ENCODE results near the gene PRDM16.

The PRDM16 gene

DNA sequence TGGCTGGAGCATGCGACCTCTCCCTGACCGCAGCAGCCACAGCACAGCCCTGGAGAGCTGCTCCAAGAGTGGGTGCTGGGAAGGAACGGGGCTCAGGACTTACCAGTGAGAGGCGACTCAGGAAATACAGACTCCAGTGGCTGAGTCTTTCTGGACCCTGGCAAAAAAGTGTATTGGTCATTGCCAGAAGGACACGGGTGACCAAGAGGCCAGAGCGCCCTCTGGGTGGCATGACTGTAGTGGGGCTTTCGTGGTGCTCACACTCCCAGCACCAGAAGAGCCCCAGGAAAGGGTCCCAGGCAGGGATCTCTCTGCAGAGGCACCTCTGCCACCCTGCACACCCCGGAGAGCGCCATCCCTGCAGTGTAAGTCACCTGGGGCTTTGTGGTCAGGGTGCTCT is 8.9 kb upstream of the PRDM16 start:
- H3K27me3 Mint-ChIP-seq = peaks cover 20% of the 10 kb centered on the region
- ATAC-seq = no peak

GRCh38 chr1:3060601-3061551 is 8.1 kb upstream of the PRDM16 start:
- H3K4me1 Mint-ChIP-seq = no peaks in the 10 kb centered on the region
- H3K27me3 Mint-ChIP-seq = peaks cover 25% of the 10 kb centered on the region
- no peak for ATAC-seq
- H3K27ac Mint-ChIP-seq = no peak overlapping the region
- H3K36me3 Mint-ChIP-seq = no peaks in the 10 kb centered on the region
- H3K4me3 Mint-ChIP-seq = no peak overlapping the region
- H3K9me3 Mint-ChIP-seq = no peaks in the 10 kb centered on the region

More for the DNA sequence above, 8.9 kb upstream of the PRDM16 start:
- Mint-ChIP-seq H3K4me1 (no peaks in the 10 kb centered on the region), H3K4me3 (no peak overlapping the region), H3K27ac (no peak overlapping the region), H3K36me3 (no peaks in the 10 kb centered on the region), H3K9me3 (no peaks in the 10 kb centered on the region)

DNA sequence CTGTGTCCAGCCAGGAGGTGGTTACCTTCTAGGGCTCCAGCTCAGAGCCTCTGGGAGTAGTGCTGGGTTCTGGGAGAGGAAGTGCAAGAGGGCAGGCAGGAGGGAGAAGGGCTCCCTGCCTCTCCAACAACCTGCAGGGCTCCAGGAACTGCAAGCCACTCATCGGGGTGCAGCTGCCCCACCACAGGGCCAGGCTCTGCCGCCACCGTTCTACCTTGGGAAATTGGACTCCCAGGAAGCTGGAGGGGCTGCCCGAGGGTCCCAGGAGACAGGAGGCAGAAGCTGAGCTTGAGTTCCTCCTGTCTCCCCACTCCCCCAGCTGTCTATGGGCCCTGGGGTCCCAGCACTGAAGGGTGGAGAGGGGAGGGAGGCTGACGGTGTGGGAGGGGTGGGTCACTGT is 7.4 kb upstream of the PRDM16 start:
- H3K27me3 Mint-ChIP-seq = peaks cover 32% of the 10 kb centered on the region
- ATAC-seq = no peak
- H3K4me1 Mint-ChIP-seq = no peaks in the 10 kb centered on the region
- H3K4me3 Mint-ChIP-seq = no peak overlapping the region
- H3K27ac Mint-ChIP-seq = no peak overlapping the region
- H3K36me3 Mint-ChIP-seq = no peaks in the 10 kb centered on the region
- H3K9me3 Mint-ChIP-seq = no peaks in the 10 kb centered on the region

DNA sequence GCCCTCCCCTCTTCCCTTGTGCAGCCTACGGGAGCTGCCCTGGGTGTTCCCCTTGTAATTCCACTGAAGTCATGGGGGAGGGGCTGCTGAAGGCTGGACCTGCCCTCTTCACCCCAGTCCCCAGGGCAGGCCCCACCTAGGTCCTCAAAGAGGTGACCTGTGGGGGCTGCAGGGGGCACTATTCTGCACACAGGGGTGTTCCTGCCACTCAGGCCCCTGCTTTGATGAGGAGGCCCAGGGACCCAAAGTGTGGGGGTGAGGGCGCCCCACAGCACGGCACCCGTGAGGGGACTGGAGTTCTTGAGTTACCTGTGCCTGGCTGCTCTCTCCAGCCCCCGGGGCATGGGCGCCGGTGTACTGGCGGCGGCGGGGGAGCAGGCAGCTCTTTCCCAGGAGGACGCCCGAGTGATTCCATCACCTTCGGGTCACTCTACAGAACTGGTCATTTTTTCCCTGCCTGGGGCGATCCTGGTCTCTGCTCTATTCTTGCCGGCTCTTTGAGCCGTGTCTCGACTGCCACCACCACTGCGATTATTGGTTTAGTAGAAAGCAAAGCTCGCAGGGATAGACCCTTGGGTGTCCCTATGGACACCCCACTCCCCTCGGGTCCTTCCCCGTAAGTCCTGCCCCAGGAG is 6.9 kb upstream of the PRDM16 start:
- ATAC-seq = peak; percentile 10
- Mint-ChIP-seq H3K4me1 (no peaks in the 10 kb centered on the region), H3K4me3 (no peak overlapping the region), H3K36me3 (no peaks in the 10 kb centered on the region), H3K27me3 (peaks cover 36% of the 10 kb centered on the region), H3K27ac (no peak overlapping the region), H3K9me3 (no peaks in the 10 kb centered on the region)

GRCh38 chr1:3062616-3063378 is 6.2 kb upstream of the PRDM16 start:
- Mint-ChIP-seq H3K27me3 (peaks cover 43% of the 10 kb centered on the region), H3K4me3 (no peak overlapping the region), H3K4me1 (no peaks in the 10 kb centered on the region), H3K27ac (no peak overlapping the region), H3K9me3 (no peaks in the 10 kb centered on the region), H3K36me3 (no peaks in the 10 kb centered on the region)
- peak; percentile 35 for ATAC-seq

DNA sequence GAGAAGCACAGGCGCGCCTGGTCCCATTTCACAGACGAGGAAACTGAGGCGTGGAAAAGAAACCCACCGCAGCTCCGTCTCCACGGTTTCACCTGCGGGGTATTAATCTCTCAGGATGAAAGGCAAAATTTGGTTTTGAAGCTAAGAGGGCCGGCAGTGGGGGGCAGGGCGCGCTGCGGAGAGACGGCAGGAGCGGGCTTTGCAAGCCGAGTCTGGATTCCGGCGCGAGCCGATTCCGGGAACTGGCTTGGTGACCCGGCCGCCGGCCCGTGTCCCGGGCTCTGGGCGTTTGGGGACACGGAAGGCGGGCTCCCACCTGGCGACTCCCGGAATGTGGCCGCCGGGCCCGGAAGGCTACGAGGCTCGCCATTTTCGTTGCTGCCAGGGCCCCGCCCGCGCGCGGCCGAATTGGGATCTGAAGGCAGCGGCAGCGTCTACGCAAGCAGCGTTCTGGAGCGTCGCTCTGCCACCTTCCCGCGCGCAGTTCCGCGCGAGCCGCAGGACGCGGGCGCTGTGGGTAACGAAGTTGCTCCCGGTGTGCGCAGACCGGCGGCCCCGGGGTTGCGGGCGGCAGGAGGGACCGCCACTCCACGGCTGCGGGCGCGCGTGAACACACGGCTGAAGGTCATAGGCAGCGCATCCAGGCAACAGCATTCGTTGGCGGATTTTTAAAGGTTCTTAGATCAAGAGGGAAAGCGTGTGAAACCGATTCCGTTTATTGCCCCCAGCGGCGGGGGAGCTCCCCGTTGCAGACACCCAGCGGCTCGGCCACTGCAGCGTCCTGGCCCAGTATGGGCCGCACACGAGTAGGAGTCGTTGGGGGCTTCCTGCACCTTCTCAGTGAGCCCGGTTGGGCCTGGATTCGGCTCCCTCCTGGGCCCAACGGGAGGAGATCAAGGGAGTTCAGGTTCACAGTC is 5.4 kb upstream of the PRDM16 start:
- Mint-ChIP-seq H3K9me3 (no peaks in the 10 kb centered on the region), H3K36me3 (no peaks in the 10 kb centered on the region), H3K4me1 (no peaks in the 10 kb centered on the region), H3K27me3 (peaks cover 43% of the 10 kb centered on the region), H3K27ac (no peak overlapping the region), H3K4me3 (no peak overlapping the region)
- no peak for ATAC-seq

DNA sequence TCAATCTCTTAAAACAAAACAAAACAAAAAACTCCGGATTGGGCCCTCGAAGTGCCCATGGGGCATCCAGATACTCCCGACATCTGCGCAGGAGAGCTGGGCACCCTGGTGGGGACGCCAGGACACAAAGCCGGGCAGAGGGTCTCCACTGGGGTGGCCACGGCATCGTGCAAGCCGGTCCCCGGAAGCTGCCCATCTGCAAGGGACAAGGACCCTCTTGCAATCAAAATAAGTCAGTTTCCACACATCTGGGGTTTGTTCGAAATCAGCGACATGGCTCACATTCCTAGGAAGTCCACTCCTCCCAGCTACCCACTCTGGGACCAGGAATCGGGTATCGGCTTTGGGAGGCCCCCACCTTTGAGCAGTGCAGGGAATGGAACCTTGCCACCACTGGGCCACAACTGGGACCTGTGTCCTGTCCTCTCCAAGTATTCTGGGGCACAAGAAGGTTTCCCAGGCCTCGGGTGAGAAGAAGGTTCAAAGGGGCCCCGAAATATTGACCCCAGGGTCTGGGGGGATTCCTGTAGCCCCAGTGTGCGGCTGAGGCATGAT is 4.6 kb upstream of the PRDM16 start:
- Mint-ChIP-seq H3K4me1 (no peaks in the 10 kb centered on the region), H3K9me3 (no peaks in the 10 kb centered on the region), H3K36me3 (no peaks in the 10 kb centered on the region), H3K27me3 (peaks cover 48% of the 10 kb centered on the region), H3K4me3 (no peak overlapping the region), H3K27ac (no peak overlapping the region)
- ATAC-seq = no peak

- Mint-ChIP-seq H3K27ac (no peak overlapping the region), H3K4me1 (no peaks in the 10 kb centered on the region), H3K9me3 (no peaks in the 10 kb centered on the region)
Observed at GRCh38 chr1:3064901-3065300, 4.1 kb upstream of the PRDM16 start.

DNA sequence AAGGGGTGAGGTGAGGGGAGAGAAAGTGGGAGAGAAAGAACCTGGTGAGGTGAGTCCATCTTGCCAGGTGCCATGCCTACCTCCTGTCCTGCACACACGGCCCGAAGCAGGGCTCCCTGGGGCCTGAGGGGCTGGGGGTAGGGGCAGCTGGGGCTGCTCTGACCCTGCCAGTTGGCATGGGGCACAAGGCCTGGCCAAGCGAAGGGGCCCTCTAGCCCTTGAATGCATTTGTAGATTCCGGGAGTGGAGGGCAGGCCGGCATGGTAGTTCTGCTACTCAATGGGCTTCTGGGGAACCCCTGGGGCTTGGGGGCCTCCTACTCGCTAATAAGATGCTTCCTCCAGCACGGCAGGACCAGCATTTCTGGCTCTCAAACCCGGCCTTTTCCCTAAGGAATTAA is 3.6 kb upstream of the PRDM16 start:
- ATAC-seq = no peak
- H3K27me3 Mint-ChIP-seq = peaks cover 48% of the 10 kb centered on the region
- no peaks in the 10 kb centered on the region for H3K36me3 Mint-ChIP-seq
- no peaks in the 10 kb centered on the region for H3K4me1 Mint-ChIP-seq
- H3K27ac Mint-ChIP-seq = no peak overlapping the region
- no peaks in the 10 kb centered on the region for H3K9me3 Mint-ChIP-seq
- H3K4me3 Mint-ChIP-seq = no peak overlapping the region

More at GRCh38 chr1:3064901-3065300, 4.1 kb upstream of the PRDM16 start:
- no peak for ATAC-seq
- H3K36me3 Mint-ChIP-seq = no peaks in the 10 kb centered on the region
- H3K27me3 Mint-ChIP-seq = peaks cover 48% of the 10 kb centered on the region
- H3K4me3 Mint-ChIP-seq = no peak overlapping the region

DNA sequence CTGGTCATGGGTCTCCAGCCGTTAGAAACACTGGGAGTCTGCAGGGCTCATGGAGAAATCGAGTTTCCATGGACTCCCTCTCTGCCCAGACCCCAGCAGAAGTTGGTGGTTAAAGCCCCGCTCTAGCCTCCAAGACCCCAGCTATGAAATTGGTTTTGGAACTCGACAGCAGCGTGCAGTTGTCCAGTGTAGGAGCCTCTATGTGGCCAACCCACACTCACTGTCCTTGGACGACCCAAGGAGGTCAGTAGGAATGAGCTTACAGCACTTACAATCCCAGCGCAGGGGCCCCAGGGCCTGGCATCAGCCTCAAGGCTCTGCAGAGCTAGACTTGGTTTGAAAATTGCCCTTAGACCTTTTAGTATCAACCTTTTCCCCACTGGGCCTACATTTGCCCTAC is 3.2 kb upstream of the PRDM16 start:
- no peak for ATAC-seq
- Mint-ChIP-seq H3K4me3 (no peak overlapping the region), H3K27ac (no peak overlapping the region), H3K9me3 (no peaks in the 10 kb centered on the region), H3K4me1 (no peaks in the 10 kb centered on the region), H3K27me3 (peaks cover 45% of the 10 kb centered on the region), H3K36me3 (no peaks in the 10 kb centered on the region)

GRCh38 chr1:3066250-3066711 is 2.7 kb upstream of the PRDM16 start:
- Mint-ChIP-seq H3K27ac (no peak overlapping the region), H3K36me3 (no peaks in the 10 kb centered on the region), H3K9me3 (no peaks in the 10 kb centered on the region), H3K4me3 (no peak overlapping the region), H3K4me1 (no peaks in the 10 kb centered on the region), H3K27me3 (peaks cover 42% of the 10 kb centered on the region)
- no peak for ATAC-seq

- Mint-ChIP-seq H3K4me3 (no peak overlapping the region), H3K4me1 (no peaks in the 10 kb centered on the region)
- ATAC-seq = no peak
Observed at GRCh38 chr1:3066826-3067225, 2.2 kb upstream of the PRDM16 start.

DNA sequence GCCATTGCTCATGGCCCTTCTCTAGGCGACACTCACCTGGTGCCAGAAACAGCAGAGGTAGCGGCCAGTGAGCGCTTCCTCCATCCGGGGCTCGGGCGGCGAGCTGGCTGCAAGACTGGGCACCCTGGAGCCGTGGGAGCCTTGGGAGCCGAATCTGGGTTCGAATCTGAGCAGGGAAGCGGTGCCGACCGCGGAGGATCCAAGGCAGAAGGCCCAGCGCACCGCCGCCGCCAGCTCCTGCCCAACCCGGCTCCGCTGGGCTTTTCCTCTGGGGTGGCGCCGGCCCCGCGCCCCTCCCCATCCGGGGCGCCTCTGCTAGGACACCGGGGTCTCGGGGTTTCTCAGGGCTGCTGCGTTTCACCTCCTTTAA is 1.7 kb upstream of the PRDM16 start:
- no peaks in the 10 kb centered on the region for H3K4me1 Mint-ChIP-seq
- peaks cover 49% of the 10 kb centered on the region for H3K27me3 Mint-ChIP-seq
- ATAC-seq = no peak
- no peak overlapping the region for H3K27ac Mint-ChIP-seq
- H3K9me3 Mint-ChIP-seq = no peaks in the 10 kb centered on the region
- no peaks in the 10 kb centered on the region for H3K36me3 Mint-ChIP-seq
- H3K4me3 Mint-ChIP-seq = no peak overlapping the region

More at GRCh38 chr1:3066826-3067225, 2.2 kb upstream of the PRDM16 start:
- H3K27ac Mint-ChIP-seq = no peak overlapping the region
- H3K9me3 Mint-ChIP-seq = no peaks in the 10 kb centered on the region
- peaks cover 45% of the 10 kb centered on the region for H3K27me3 Mint-ChIP-seq
- no peaks in the 10 kb centered on the region for H3K36me3 Mint-ChIP-seq

Data from stimulated activated memory B cell treated with anti-CD40 and anti-IgM and Interleukin-4, amounts not matched to agents 10 μg/mL and 1 μg/mL and 100 μg/mL, for 72 hours (primary cell).